GM19397 (cell line): ENCODE results near the gene KCNAB1.

Experiments
- ATAC-seq: cut with Tn5 transposase; IDR thresholded peaks from one replicate; pipeline ENCODE4 v1.9.1; 2021; ENCODE audit warnings: mild to moderate bottlenecking, moderate library complexity; ENCODE audit not compliant: unreplicated experiment

Gene KCNAB1

GRCh38 chr3:156395961-156396710 is 275.8 kb downstream of the KCNAB1 start:
- no peak for ATAC-seq

DNA sequence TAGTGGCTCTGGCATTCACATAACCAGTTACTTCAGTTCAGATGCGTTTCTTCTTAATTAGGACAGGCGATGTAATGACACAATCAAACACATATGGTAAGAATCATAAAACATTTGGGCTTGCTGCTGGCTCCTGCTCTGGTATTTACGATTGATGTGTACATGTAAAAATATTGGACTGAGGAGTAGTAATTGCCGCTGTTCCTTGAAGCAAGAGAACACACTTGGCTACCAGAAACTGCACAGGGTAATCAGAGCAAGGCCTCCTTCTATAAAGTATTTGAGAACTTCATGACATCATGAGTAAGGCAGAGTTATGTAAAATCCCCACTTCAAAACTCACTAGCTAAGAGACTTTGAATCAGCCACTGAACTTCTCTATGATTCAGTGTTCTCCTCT is 276.5 kb downstream of the KCNAB1 start:
- no peak for ATAC-seq

DNA sequence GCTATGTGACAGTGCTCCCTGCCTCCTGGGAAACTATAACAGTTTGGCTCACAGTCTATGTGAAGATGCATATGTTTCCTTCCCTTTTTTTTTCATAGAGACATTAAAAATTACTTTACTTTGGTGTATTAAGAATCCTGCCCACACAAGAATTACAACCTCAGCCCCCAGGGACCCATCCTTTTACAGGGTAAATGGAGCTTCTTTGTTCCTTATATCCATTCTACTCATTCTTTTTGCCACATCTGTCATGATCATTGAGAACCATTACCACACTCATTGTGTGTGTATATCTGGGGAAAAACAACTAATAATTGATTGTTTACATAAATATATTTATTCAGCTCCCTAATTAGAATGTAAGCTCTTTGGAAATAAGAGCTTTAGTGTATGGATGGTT is 277.2 kb downstream of the KCNAB1 start:
- ATAC-seq: no peak

GRCh38 chr3:156400062-156400461 is 279.7 kb downstream of the KCNAB1 start:
- ATAC-seq: no peak

- ATAC-seq: no peak
These were observed 280.4 kb downstream of the KCNAB1 start for GRCh38 chr3:156400735-156401134.

DNA sequence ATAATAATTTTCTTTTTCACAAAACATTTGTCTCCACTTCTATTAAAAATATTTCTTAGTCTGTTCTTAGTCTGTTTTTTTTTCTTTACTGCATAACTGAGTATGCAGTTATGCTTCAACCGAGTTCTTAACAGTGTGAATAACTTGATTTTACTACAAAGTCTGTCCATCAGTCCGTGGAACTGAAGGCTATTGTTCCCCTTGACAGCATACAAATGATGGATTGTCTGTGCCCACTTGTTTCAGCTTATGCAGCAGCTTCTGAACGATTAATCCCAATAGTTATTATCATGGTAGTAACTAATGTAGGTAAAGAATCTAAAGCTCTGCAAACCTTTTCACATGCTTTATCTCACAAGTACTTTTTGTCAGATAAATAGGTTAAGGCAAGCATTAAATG is 283.8 kb downstream of the KCNAB1 start:
- ATAC-seq: no peak

DNA sequence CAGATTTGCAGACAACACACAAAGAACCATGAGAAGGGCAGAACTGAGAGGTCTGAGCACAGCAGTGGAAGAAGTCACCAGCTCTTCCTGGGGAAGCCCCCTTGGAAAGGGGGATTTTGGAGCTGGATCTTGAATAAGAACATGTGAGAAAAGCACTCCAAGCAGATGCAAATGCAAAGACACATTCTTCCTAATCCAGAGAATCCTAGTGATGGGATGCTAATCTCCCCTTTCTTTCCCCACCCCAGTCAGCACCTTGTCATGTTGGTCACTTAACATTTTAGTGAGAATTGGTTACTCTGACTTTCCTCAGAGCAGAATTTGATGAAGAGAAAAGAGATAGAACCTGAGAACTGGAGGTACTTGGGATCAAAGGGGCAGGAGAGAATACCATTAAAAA is 286.0 kb downstream of the KCNAB1 start:
- ATAC-seq: no peak

DNA sequence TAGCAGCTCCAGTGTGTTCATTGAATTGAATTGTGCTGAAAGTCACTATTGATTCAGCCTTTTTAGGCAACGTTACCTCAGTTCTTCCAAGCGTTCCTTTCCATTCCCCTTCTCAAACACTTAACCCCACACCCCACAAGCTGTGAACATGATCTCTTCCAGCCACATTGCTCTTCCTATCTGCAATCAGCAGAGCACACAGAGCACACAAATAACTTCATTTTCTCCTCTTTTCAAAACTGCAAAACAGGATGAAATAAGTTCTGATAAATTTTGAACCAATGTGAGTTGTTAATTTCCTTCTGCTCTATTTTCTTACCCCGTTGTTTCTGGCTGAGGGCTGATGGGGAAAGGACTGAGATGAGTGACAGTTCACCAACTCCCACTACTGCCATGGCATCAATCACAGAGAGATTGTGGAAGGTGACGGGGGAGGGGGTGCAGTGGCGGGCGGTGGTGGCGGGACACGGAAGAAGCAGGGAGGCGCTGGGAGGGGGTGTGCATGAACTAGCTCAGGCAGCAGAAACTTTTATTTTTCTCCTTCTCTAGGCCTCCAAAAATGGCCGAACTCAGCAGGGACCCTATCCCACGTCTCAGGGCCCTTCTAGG is 287.3 kb downstream of the KCNAB1 start:
- ATAC-seq: no peak

DNA sequence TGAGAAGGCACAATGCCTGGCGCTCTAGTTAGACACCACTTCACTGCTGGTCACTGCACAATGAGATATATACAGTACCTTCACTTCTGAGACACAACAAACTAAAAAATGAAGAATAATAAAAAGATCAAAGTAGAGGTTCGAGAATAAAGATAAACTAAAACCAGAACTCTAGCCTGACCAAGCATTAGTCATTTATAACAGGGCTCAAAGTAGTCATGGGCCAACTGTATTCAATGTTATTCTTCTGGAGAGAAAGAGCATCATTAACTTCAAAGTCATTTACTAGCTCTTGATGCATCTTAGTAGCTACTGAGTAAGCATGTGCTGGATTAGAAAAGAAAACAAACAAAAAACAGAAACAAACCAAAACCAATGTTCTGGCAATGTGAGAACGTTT is 289.3 kb downstream of the KCNAB1 start:
- ATAC-seq: no peak

- ATAC-seq: no peak
These were observed 292.2 kb downstream of the KCNAB1 start for GRCh38 chr3:156412600-156412999.

- no peak for ATAC-seq
These were observed 293.0 kb downstream of the KCNAB1 start for GRCh38 chr3:156413293-156413892.

DNA sequence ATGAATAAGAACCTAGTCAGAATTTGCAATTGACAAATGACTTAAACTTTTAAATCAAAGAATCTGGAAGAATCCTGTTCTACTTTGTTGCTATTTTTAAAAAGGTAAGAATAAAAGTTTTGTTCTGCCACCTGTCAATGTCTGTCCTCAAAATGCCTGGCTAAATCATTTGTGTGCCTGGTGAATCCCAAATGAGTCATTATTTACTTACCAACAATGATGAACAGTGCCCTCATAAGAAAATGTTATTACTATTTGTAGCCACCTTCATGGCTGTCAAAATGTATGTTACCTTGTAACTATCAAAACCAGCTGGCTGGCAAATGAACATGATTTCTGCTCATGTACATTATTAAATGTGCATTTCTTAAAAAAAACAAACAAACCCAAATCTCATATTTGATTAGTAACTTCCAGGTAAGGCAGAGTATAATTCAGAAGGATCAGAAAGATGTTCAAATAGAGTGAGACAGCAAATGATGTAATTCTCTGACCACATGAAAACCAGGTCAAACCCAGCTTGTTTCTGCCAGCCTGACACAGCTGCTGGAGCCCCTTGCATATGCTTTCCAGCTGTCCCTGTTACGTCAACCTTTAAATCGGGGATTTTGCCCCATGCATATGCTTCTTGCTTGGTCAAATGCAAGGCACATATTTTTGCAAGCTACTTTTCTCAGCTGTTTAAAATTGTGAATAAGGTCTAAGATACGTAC is 296.6 kb downstream of the KCNAB1 start:
- ATAC-seq: peak; percentile 53

DNA sequence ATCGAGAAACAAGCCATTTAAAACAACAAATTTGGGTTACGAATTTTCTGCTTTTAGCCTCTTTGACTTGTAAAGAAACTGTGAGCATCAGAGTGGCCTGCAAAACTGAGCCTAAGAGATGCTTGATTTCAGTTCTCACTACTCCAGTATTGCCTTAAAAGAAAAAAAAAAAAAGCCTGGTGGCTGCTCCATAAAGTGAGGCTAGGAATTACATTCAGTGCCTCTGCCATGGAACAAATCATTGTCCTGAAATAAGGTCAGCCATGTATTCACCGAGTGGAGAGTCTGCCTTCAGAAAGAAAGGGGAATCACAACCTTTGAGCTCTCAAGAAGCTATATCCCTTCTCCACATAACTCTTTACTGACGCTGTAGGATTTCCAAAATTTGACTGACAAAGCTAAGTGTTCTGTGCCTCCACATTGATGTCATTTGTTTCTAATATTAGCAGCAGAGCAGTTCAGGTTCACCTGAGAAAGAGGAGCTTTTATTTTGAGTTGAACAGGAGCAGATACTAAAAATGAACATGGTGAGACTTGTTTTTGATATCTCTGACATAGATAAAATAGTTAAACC is 297.3 kb downstream of the KCNAB1 start:
- ATAC-seq: no peak

GRCh38 chr3:156418428-156418827 is 298.1 kb downstream of the KCNAB1 start:
- ATAC-seq: no peak

GRCh38 chr3:156421534-156421933 is 301.2 kb downstream of the KCNAB1 start:
- ATAC-seq: no peak

- ATAC-seq: no peak
These were observed 304.4 kb downstream of the KCNAB1 start for GRCh38 chr3:156424758-156425157.

DNA sequence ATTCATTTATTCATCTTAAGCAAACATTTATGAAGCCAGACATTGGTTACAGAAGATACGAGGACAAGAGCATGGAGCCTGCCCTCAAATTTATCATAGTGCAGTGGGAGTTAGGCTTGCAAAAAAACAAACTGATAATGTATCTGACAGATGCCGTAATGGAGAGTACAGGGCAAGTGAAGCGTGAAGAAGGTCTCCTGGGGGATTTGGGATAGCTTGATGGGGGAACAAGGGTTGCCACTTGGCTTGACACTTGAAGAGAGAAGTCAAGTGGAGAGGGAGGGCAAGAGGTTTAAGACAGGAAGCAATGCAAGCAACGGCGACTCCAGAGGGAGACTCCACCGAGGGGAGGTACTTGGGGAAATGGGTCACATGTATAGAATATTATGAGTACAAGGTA is 305.3 kb downstream of the KCNAB1 start:
- ATAC-seq: no peak

DNA sequence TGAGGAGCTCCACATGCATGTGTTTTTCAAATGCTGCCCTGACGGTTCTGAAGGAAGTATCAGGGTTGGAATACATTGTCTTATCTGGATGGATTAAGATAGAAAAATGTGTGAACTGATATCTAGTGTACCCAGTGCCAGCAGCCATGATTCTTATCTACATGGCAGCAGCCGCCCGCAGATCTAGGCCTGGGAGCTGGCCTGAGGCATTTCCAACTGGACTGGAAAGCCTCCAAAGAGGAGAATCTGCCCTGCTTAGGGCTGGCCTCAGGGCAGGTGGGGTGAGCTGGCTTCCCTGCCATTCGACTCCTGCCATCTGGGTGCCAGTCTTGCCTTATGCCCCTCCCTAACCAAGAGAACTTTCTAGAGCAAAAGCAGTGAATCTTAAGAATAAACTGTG is 308.7 kb downstream of the KCNAB1 start:
- ATAC-seq: no peak

DNA sequence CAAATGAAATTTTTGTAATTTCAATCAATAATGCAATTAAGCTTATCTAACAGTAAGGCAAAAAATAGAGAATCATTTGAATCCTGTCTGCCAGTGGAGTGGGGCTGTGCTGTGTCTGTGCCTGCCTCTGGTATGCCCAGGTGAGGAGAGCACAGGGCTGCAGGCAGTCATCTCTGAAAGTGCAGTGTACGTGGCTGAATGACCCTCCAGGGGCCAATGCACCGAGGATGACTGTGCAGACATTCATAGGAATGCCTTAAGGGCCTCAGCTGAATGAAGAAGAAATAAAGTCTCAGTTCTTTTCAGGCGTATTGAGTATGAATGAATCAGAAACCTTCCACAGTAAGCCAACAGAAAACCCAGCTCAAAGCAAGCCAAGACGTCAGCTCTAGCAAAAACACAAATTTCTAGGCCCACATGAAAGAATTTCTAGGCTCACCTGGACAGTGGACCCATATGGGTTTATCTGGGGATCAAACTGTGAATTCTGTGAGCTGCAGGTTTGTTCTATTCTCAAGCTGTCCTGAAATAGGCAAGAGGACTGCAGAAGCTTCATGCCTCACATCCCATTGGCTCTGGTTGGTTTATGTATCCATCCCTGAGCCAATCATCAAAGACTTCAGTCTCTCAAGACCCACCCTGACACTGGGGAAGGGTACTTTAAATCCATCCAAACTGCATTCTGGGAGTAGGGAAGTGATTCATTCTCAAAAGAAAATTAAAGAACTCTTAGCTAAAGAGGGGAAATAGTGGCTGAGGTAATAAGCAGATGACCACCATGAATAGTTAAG is 311.2 kb downstream of the KCNAB1 start:
- no peak for ATAC-seq

- no peak for ATAC-seq
These were observed 312.2 kb downstream of the KCNAB1 start for GRCh38 chr3:156432563-156432962.

- ATAC-seq: no peak
These were observed 312.8 kb downstream of the KCNAB1 start for GRCh38 chr3:156433138-156433537.
